SU-DHL-6 (cell line): Measurements from ENCODE around the gene PRKN.

Source experiments
- EZH2phosphoT487 ChIP-seq: fragments of 200-600 bp; sonication (generic), shearing (Covaris generic); conservative IDR thresholded peaks from 2 replicates; pipeline ENCODE4 v1.6.1; 2018; ENCODE audit warnings: mild to moderate bottlenecking, antibody characterized with exemption, low read length, moderate library complexity, mixed read lengths
- TF ChIP-seq, protein P1 (sequence below): fragments of 200-600 bp; sonication (generic); IDR thresholded peaks from one replicate; pipeline ENCODE4 v1.5.1; 2017; ENCODE audit warnings: antibody characterized with exemption, mild to moderate bottlenecking, low read length, moderate library complexity; ENCODE audit not compliant: insufficient read depth, poor library complexity, severe bottlenecking

DNA sequence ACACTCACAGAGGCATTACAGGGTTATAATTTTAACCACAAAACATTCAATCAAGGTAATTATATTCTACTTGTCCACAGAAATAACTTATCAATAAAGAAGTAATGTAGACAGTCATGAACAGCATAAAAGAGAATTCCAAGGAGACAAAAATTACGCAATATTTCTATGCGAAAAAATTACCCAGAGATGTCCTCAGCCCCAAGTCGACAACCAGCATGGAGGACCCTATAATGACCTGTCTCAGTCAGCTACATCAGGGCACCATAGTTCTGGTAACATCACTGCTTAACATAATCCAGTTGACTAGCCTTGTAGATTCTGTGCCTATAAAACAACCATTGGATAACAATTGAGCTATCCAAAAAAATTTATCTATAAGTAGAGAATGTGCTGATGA lies 579.8 kb downstream of the PRKN start:
- TF ChIP-seq, protein P1, sequence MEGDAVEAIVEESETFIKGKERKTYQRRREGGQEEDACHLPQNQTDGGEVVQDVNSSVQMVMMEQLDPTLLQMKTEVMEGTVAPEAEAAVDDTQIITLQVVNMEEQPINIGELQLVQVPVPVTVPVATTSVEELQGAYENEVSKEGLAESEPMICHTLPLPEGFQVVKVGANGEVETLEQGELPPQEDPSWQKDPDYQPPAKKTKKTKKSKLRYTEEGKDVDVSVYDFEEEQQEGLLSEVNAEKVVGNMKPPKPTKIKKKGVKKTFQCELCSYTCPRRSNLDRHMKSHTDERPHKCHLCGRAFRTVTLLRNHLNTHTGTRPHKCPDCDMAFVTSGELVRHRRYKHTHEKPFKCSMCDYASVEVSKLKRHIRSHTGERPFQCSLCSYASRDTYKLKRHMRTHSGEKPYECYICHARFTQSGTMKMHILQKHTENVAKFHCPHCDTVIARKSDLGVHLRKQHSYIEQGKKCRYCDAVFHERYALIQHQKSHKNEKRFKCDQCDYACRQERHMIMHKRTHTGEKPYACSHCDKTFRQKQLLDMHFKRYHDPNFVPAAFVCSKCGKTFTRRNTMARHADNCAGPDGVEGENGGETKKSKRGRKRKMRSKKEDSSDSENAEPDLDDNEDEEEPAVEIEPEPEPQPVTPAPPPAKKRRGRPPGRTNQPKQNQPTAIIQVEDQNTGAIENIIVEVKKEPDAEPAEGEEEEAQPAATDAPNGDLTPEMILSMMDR, result no peak
- no peak for TF ChIP-seq EZH2phosphoT487
